Measurements from ENCODE around the gene HTRA3. TPM values are rescaled to one million over a fixed set of nuclear protein-coding genes. Genes with fewer than 3 reads are reported as not detected.

HTRA3 gene
- total RNA-seq, 1 experiment from 2014 or later, result 0.64 TPM

DNA sequence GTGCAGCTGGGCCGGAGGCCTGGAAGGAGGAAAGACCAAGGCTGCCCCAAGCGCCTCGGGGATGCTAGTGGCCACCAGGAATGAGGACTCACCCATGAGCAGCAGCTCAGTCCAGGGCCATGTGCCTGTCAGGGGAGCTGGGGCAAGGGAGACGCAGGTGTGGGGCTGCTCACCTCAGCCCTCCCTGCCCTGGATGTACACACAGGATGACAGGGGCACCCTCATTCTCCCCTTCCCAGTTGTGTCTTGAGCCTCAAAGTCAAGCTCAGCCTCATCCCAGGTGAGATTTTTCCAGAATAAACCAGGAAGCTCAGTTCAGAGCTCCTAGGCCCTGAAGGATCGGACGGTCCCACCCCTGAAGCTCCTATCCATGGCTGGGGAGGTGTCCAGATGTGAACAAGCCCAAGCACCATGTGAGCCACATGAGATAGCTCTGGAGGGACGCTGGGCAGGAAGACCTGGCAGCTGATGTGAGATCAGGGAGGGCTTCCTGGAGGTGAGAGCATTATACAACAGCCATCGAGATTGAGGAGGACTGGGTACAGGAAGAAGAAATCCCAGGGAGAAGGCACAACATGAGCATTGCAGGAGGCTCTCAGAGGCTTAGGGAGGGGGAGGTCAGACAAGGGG, 23.0 kb downstream of the HTRA3 start:
- no TSS peak for BruUV-seq (replicated peaks)
- H3K9me3 ChIP-seq (ENCODE audit: low read depth, low read length, poor library complexity, severe bottlenecking), result no peaks in the 10 kb centered on the region
- H3K27ac ChIP-seq (ENCODE audit: low read depth, low read length, poor library complexity, severe bottlenecking), result no peak overlapping the region
- CTCF ChIA-PET, result no interaction called here
- H3K4me3 ChIP-seq (ENCODE audit: low read depth, low read length, poor library complexity, severe bottlenecking), result no peak overlapping the region
- H3K36me3 ChIP-seq (ENCODE audit: insufficient read depth, low read length, poor library complexity, severe bottlenecking), result no peaks in the 10 kb centered on the region
- POLR2A ChIA-PET (ENCODE audit: low non-redundant PET), result no interaction called here
- TF ChIP-seq CTCF (conservative IDR thresholded peaks at IDR 0.05; ENCODE audit: low read depth, low read length) (no peak), EZH2 (IDR thresholded peaks at IDR 0.05; ENCODE audit: borderline replicate concordance, low read depth, low read length, poor library complexity, severe bottlenecking) (no peak)
- H3K4me1 ChIP-seq (ENCODE audit: insufficient read depth, low read length, poor library complexity, severe bottlenecking), result no peaks in the 10 kb centered on the region
- intact Hi-C loops (cut with micrococcal nuclease; ENCODE audit: unreplicated experiment), result no loop called here
- DNase-seq (ENCODE audit: low spot score), result no peak
- H3K27me3 ChIP-seq (replicated peaks; ENCODE audit: insufficient read depth, low read depth, low read length, poor library complexity), result no peaks in the 10 kb centered on the region

- TF ChIP-seq CTCF (conservative IDR thresholded peaks at IDR 0.05; ENCODE audit: low read depth, low read length) (no peak), EZH2 (IDR thresholded peaks at IDR 0.05; ENCODE audit: borderline replicate concordance, low read depth, low read length, poor library complexity, severe bottlenecking) (no peak)
- no peak overlapping the region for H3K4me3 ChIP-seq (ENCODE audit: low read depth, low read length, poor library complexity, severe bottlenecking)
- no peaks in the 10 kb centered on the region for H3K4me1 ChIP-seq (ENCODE audit: insufficient read depth, low read length, poor library complexity, severe bottlenecking)
- no peak for DNase-seq (ENCODE audit: low spot score)
- ChIA-PET POLR2A (ENCODE audit: low non-redundant PET) (no interaction called here), CTCF (no interaction called here)
- H3K27me3 ChIP-seq (replicated peaks; ENCODE audit: insufficient read depth, low read depth, low read length, poor library complexity), result no peaks in the 10 kb centered on the region
- no peaks in the 10 kb centered on the region for H3K9me3 ChIP-seq (ENCODE audit: low read depth, low read length, poor library complexity, severe bottlenecking)
- no peaks in the 10 kb centered on the region for H3K36me3 ChIP-seq (ENCODE audit: insufficient read depth, low read length, poor library complexity, severe bottlenecking)
- no TSS peak for BruUV-seq (replicated peaks)
- H3K27ac ChIP-seq (ENCODE audit: low read depth, low read length, poor library complexity, severe bottlenecking), result no peak overlapping the region
- intact Hi-C loops (cut with micrococcal nuclease; ENCODE audit: unreplicated experiment), result no loop called here
Measured at GRCh38 chr4:8293131-8293975, 23.8 kb downstream of the HTRA3 start.

DNA sequence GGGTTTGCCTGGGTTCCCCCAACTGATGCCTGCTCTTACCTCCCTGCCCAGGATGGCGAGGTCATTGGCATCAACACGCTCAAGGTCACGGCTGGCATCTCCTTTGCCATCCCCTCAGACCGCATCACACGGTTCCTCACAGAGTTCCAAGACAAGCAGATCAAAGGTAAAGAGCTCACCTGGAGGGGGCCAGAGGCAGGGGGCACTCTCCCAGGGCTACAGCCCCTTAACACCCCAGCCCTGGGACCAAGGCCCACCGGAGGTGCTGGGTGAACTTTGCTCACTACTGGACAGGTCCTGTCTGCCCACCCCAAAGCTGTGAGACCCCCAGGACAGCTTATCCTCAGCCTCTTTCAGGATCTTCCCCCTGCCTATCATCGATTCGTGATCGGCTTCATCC, 24.5 kb downstream of the HTRA3 start:
- intact Hi-C loops (cut with micrococcal nuclease; ENCODE audit: unreplicated experiment), result no loop called here
- Histone ChIP-seq H3K27me3 (replicated peaks; ENCODE audit: insufficient read depth, low read depth, low read length, poor library complexity) (no peaks in the 10 kb centered on the region), H3K36me3 (ENCODE audit: insufficient read depth, low read length, poor library complexity, severe bottlenecking) (no peaks in the 10 kb centered on the region), H3K4me3 (ENCODE audit: low read depth, low read length, poor library complexity, severe bottlenecking) (no peak overlapping the region), H3K4me1 (ENCODE audit: insufficient read depth, low read length, poor library complexity, severe bottlenecking) (no peaks in the 10 kb centered on the region), H3K9me3 (ENCODE audit: low read depth, low read length, poor library complexity, severe bottlenecking) (no peaks in the 10 kb centered on the region), H3K27ac (ENCODE audit: low read depth, low read length, poor library complexity, severe bottlenecking) (no peak overlapping the region)
- TF ChIP-seq CTCF (conservative IDR thresholded peaks at IDR 0.05; ENCODE audit: low read depth, low read length), result no peak
- no peak for TF ChIP-seq EZH2 (IDR thresholded peaks at IDR 0.05; ENCODE audit: borderline replicate concordance, low read depth, low read length, poor library complexity, severe bottlenecking)
- ChIA-PET POLR2A (ENCODE audit: low non-redundant PET) (no interaction called here), CTCF (no interaction called here)
- DNase-seq (ENCODE audit: low spot score), result no peak
- BruUV-seq (replicated peaks), result no TSS peak
